ENCODE results near the gene ANKH.
A peak's percentile ranks its signal among the peaks of the same experiment; 100 is the strongest.

The ANKH gene

GRCh38 chr5:14664270-14665100 lies 207.1 kb downstream of the ANKH start, which contains the start of gene OTULIN:
Gene OTULIN (plus strand): TSS chr5:14664718. CDS start chr5:14664826, 108 bp downstream.
- no peaks in the 10 kb centered on the region for H3K27me3 ChIP-seq (ENCODE audit: insufficient read depth, poor library complexity, severe bottlenecking)
- peak within 1 kb of the TSS; percentile 90 for H3K4me3 ChIP-seq (ENCODE audit: severe bottlenecking)
- H3K27ac ChIP-seq (ENCODE audit: poor library complexity, severe bottlenecking) = peak within 1 kb of the TSS; percentile 81
- H3K4me1 ChIP-seq (ENCODE audit: insufficient read depth, poor library complexity, severe bottlenecking) = peaks cover 38% of the 10 kb centered on the region
- peaks cover 16% of the 10 kb centered on the region for H3K36me3 ChIP-seq (ENCODE audit: low read depth)
- DNase-seq (ENCODE audit: low spot score) = peak; percentile 91
- ATAC-seq (ENCODE audit: low read depth) = peak; percentile 71
- TF ChIP-seq, protein P1, sequence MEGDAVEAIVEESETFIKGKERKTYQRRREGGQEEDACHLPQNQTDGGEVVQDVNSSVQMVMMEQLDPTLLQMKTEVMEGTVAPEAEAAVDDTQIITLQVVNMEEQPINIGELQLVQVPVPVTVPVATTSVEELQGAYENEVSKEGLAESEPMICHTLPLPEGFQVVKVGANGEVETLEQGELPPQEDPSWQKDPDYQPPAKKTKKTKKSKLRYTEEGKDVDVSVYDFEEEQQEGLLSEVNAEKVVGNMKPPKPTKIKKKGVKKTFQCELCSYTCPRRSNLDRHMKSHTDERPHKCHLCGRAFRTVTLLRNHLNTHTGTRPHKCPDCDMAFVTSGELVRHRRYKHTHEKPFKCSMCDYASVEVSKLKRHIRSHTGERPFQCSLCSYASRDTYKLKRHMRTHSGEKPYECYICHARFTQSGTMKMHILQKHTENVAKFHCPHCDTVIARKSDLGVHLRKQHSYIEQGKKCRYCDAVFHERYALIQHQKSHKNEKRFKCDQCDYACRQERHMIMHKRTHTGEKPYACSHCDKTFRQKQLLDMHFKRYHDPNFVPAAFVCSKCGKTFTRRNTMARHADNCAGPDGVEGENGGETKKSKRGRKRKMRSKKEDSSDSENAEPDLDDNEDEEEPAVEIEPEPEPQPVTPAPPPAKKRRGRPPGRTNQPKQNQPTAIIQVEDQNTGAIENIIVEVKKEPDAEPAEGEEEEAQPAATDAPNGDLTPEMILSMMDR (IDR thresholded peaks at IDR 0.05; ENCODE audit: poor library complexity, severe bottlenecking) = no peak
- H3K9me3 ChIP-seq (ENCODE audit: severe bottlenecking) = no peaks in the 10 kb centered on the region

- Histone ChIP-seq H3K27ac (ENCODE audit: poor library complexity, severe bottlenecking) (peak overlapping the region; percentile 81), H3K36me3 (ENCODE audit: low read depth) (peaks cover 16% of the 10 kb centered on the region; the same call in 1 of the 2 replicates), H3K4me3 (ENCODE audit: severe bottlenecking) (peak overlapping the region; percentile 90), H3K9me3 (ENCODE audit: severe bottlenecking) (no peaks in the 10 kb centered on the region), H3K4me1 (ENCODE audit: insufficient read depth, poor library complexity, severe bottlenecking) (peaks cover 36% of the 10 kb centered on the region), H3K27me3 (ENCODE audit: insufficient read depth, poor library complexity, severe bottlenecking) (no peaks in the 10 kb centered on the region)
- ATAC-seq (ENCODE audit: low read depth) (peak; percentile 5; the same call in 1 of the 3 replicates), DNase-seq (ENCODE audit: low spot score) (no peak)
- TF ChIP-seq, protein P1 (IDR thresholded peaks at IDR 0.05; ENCODE audit: poor library complexity, severe bottlenecking) = no peak
Measured at GRCh38 chr5:14663734-14664269, 207.8 kb downstream of the ANKH start.

GRCh38 chr5:14662721-14663260 lies 208.8 kb downstream of the ANKH start:
- peak overlapping the region; percentile 81 for H3K27ac ChIP-seq (ENCODE audit: poor library complexity, severe bottlenecking)
- ATAC-seq (ENCODE audit: low read depth) = no peak
- TF ChIP-seq, protein P1 (IDR thresholded peaks at IDR 0.05; ENCODE audit: poor library complexity, severe bottlenecking) = no peak

GRCh38 chr5:14660833-14661232 lies 210.7 kb downstream of the ANKH start:
- TF ChIP-seq, protein P1 (IDR thresholded peaks at IDR 0.05; ENCODE audit: poor library complexity, severe bottlenecking) = no peak
- no peaks in the 10 kb centered on the region for H3K27me3 ChIP-seq (ENCODE audit: insufficient read depth, poor library complexity, severe bottlenecking)
- peak overlapping the region; percentile 90 for H3K27ac ChIP-seq (ENCODE audit: poor library complexity, severe bottlenecking)
- H3K4me1 ChIP-seq (ENCODE audit: insufficient read depth, poor library complexity, severe bottlenecking) = peaks cover 26% of the 10 kb centered on the region
- no peak overlapping the region for H3K4me3 ChIP-seq (ENCODE audit: severe bottlenecking)
- ATAC-seq (ENCODE audit: low read depth) (no peak), DNase-seq (ENCODE audit: low spot score) (no peak)
- no peaks in the 10 kb centered on the region for H3K36me3 ChIP-seq (ENCODE audit: low read depth)
- H3K9me3 ChIP-seq (ENCODE audit: severe bottlenecking) = no peaks in the 10 kb centered on the region

More at GRCh38 chr5:14662721-14663260, 208.8 kb downstream of the ANKH start:
- H3K9me3 ChIP-seq (ENCODE audit: severe bottlenecking) = no peaks in the 10 kb centered on the region
- H3K27me3 ChIP-seq (ENCODE audit: insufficient read depth, poor library complexity, severe bottlenecking) = no peaks in the 10 kb centered on the region
- no peak overlapping the region for H3K4me3 ChIP-seq (ENCODE audit: severe bottlenecking)
- 0 out of 2 replicates have a peak, but pooled peaks cover 8% of the 10 kb centered on the region for H3K36me3 ChIP-seq (ENCODE audit: low read depth)
- no peak for DNase-seq (ENCODE audit: low spot score)
- peaks cover 36% of the 10 kb centered on the region for H3K4me1 ChIP-seq (ENCODE audit: insufficient read depth, poor library complexity, severe bottlenecking)

Measured in RWPE2 (cell line).